GM12891 (cell line): ENCODE data around the gene MEGF8.

Source experiments
- PAX5 ChIP-seq: IDR thresholded peaks from 2 replicates; pipeline ENCODE4 v1.6.1; 2011; ENCODE audit warnings: low read length, moderate library complexity, mild to moderate bottlenecking; ENCODE audit not compliant: insufficient read depth, severe bottlenecking
- POLR2AphosphoS5 ChIP-seq: IDR thresholded peaks from 2 replicates; pipeline ENCODE4 v1.6.1; 2011; ENCODE audit warnings: low read depth, low read length, control low read depth
- POU2F2 ChIP-seq: IDR thresholded peaks from 2 replicates; pipeline ENCODE4 v1.6.1; 2011; ENCODE audit warnings: low read depth, mild to moderate bottlenecking, control low read depth, low read length, moderate library complexity
- TAF1 ChIP-seq: IDR thresholded peaks from 2 replicates; pipeline ENCODE4 v1.6.1; 2011; ENCODE audit warnings: low read depth, low read length, control low read depth

GRCh38 chr19:42276821-42277220 lies 48.6 kb upstream of the MEGF8 start:
- TF ChIP-seq POLR2AphosphoS5 (no peak), PAX5 (no peak), POU2F2 (no peak), TAF1 (no peak)
